Astrocyte of the spinal cord (primary cell): ENCODE measurements around the gene ARAP2.

ENCODE experiments used
- DNase-seq: peaks from one replicate; pipeline ENCODE4 v3.0.0; 2011; ENCODE audit warnings: low read depth, low spot score
- H3K4me3 ChIP-seq: 2 replicates; pipeline ENCODE4 v1.5.1; 2011; ENCODE audit warnings: low read depth, mild to moderate bottlenecking, low read length, moderate library complexity
- CTCF ChIP-seq: IDR thresholded peaks from 2 replicates; pipeline ENCODE4 v1.5.1; 2012; ENCODE audit warnings: low read depth, mild to moderate bottlenecking, low read length, inconsistent platforms
- in situ Hi-C: cut with HindIII; loops from 2 replicates; pipeline ENCODE4 v1.10.0; 2017; ENCODE audit warnings: low sequenced_read_pairs

ARAP2 gene

GRCh38 chr4:36264207-36264826 lies 20.0 kb upstream of the ARAP2 start:
- in situ Hi-C loops, result no loop called here
- no peak for TF ChIP-seq CTCF
- DNase-seq, result no peak
- no peak overlapping the region for H3K4me3 ChIP-seq

- TF ChIP-seq CTCF, result no peak
- H3K4me3 ChIP-seq, result no peak overlapping the region
- DNase-seq, result no peak
- in situ Hi-C loops, result no loop called here
These were observed 16.4 kb upstream of the ARAP2 start for GRCh38 chr4:36260731-36261130.

DNA sequence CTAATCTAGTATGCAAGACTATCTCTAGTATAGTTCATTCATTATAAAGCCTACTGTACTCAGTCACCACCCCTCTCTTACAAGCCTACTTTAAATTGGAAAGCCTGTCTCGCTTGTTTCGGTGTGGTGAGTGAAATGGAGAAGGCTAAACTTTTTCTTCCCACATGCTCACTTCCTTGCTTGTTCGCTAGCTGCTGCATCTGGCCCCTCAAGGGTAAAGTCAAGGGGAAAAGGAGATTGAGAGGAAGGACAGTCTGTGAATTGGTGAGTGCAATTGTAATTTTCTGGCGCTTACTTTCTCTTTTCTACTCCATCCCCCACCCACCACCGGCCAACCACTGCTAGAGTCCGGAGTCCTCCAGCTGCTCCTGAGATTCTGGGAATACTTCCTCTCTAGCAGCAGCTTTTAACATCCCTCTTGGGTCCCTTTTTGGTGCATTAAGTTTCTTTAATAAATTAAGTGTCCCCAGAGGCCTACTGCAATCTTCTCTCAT lies 12.1 kb upstream of the ARAP2 start:
- H3K4me3 ChIP-seq, result peak overlapping the region; percentile 4
- in situ Hi-C loops, result no loop called here
- no peak for TF ChIP-seq CTCF
- DNase-seq, result no peak

GRCh38 chr4:36255577-36255976 lies 11.3 kb upstream of the ARAP2 start:
- in situ Hi-C loops, result no loop called here
- DNase-seq, result no peak
- H3K4me3 ChIP-seq, result no peak overlapping the region
- TF ChIP-seq CTCF, result no peak

GRCh38 chr4:36254371-36254770 lies 10.1 kb upstream of the ARAP2 start:
- in situ Hi-C loops, result no loop called here
- no peak for TF ChIP-seq CTCF
- no peak for DNase-seq
- no peak overlapping the region for H3K4me3 ChIP-seq

DNA sequence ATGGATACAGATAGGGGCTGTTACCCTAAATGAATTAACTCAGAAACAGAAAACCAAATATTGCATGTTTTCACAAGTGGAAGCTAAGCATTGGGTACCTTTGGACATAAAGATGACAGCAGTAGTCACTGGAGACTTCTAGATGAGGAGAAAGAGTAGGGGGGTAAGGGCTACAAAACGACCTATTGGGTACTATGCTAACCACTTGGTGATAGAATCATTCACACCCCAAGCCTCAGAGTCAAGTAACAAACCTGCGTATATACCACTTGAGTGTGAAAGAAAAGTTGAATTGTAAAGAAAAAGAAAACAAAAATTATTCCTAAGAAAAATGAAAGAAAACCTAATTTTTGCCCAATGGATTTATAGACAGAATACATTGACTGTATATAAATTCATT lies 7.7 kb upstream of the ARAP2 start:
- no peak for DNase-seq
- in situ Hi-C loops, result no loop called here
- TF ChIP-seq CTCF, result no peak
- H3K4me3 ChIP-seq, result no peak overlapping the region
